ENCODE measurements around the gene HMSD. TPM values are rescaled to one million over a fixed set of nuclear protein-coding genes. Genes with fewer than 3 reads are reported as not detected.

The HMSD gene
- total RNA-seq, 2 donors from 2014 or later = 0.70 to 5.5 TPM

DNA sequence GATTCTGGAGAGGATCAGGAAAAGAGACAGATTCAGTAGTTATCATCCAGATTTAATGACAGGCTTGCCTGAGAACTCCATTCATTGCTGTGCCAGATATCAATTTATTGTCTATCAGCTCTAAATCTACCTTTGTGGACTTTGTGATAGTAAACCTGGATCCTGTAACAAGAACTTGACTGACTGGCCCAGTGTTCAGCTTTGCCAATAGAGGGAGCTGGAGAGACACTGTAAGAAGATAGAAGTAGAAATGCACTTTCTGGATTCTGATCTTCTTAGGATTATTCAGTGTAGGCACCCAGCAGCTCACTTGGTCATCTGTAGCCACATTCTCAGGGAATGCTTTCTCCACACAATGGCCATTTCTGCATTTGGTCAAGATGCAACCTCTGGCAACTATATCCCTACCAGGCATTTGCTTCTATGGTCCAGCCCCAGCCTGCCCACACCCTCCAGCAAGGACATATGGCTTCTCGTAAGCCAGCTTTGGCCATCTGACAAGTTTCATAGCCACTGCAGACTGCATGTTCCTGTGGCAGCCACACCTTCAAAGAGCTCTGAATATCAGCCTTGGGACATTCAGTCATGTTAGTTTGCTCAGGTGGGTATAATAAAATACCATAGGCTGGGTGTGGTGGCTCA lies 14.6 kb downstream of the HMSD start:
- H3K9ac ChIP-seq (ENCODE audit: extremely low read depth, low read length, poor library complexity, severe bottlenecking) = no peak overlapping the region
- H3K4me1 ChIP-seq (ENCODE audit: control insufficient read depth, insufficient read depth, low read length) = no peaks in the 10 kb centered on the region
- Mint-ChIP-seq H3K27me3 (ENCODE audit: insufficient read depth) (peaks cover 82% of the 10 kb centered on the region), H3K36me3 (ENCODE audit: low read depth) (no peaks in the 10 kb centered on the region), H3K4me1 (no peaks in the 10 kb centered on the region), H3K9me3 (no peaks in the 10 kb centered on the region), H3K4me3 (no peak overlapping the region), H3K27ac (no peak overlapping the region)
- DNase-seq = peak; percentile 73
- H3K36me3 ChIP-seq (ENCODE audit: control insufficient read depth, insufficient read depth, low read length) = no peaks in the 10 kb centered on the region
- 97 to 100% methylated on average over 1 of the region's 1 CpG for WGBS, 2 experiments (ENCODE audit: insufficient coverage in 1 of 2, insufficient read length in 1 of 2)
- H3K27ac ChIP-seq (ENCODE audit: low read depth, low read length) = no peak overlapping the region
- H3K9me3 ChIP-seq (ENCODE audit: control insufficient read depth, low read length) = no peaks in the 10 kb centered on the region
- no peak overlapping the region for H3K4me3 ChIP-seq (ENCODE audit: low read length)
- TF ChIP-seq, protein P1, sequence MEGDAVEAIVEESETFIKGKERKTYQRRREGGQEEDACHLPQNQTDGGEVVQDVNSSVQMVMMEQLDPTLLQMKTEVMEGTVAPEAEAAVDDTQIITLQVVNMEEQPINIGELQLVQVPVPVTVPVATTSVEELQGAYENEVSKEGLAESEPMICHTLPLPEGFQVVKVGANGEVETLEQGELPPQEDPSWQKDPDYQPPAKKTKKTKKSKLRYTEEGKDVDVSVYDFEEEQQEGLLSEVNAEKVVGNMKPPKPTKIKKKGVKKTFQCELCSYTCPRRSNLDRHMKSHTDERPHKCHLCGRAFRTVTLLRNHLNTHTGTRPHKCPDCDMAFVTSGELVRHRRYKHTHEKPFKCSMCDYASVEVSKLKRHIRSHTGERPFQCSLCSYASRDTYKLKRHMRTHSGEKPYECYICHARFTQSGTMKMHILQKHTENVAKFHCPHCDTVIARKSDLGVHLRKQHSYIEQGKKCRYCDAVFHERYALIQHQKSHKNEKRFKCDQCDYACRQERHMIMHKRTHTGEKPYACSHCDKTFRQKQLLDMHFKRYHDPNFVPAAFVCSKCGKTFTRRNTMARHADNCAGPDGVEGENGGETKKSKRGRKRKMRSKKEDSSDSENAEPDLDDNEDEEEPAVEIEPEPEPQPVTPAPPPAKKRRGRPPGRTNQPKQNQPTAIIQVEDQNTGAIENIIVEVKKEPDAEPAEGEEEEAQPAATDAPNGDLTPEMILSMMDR (conservative IDR thresholded peaks at IDR 0.05) = peak; percentile 83
- peaks cover 57% of the 10 kb centered on the region for H3K27me3 ChIP-seq (ENCODE audit: control insufficient read depth, insufficient read depth, low read length, poor library complexity, severe bottlenecking)

DNA sequence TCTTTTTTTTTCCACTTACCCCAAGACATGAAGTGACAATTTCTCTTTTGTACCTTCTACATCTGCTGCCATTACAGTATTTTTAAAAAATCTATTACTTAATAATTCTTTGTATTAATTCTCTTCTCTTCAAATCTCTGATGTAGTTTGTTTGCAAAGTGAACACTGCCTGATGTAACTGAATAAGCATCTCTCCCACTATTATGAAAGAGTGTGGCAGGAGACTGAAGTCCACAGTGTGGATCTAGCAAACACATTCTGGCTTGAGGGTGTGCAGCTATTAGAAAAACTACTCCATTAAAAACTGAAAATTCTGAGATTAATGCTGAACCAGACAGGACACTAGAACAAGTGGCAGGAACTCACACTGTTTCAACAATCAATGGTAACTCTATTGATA lies 15.8 kb downstream of the HMSD start:
- H3K36me3 Mint-ChIP-seq (ENCODE audit: low read depth) = no peaks in the 10 kb centered on the region
- Histone ChIP-seq H3K27me3 (ENCODE audit: control insufficient read depth, insufficient read depth, low read length, poor library complexity, severe bottlenecking) (peaks cover 48% of the 10 kb centered on the region), H3K9me3 (ENCODE audit: control insufficient read depth, low read length) (no peaks in the 10 kb centered on the region), H3K27ac (ENCODE audit: low read depth, low read length) (no peak overlapping the region), H3K9ac (ENCODE audit: extremely low read depth, low read length, poor library complexity, severe bottlenecking) (no peak overlapping the region), H3K4me3 (ENCODE audit: low read length) (no peak overlapping the region), H3K36me3 (ENCODE audit: control insufficient read depth, insufficient read depth, low read length) (no peaks in the 10 kb centered on the region), H3K4me1 (ENCODE audit: control insufficient read depth, insufficient read depth, low read length) (no peaks in the 10 kb centered on the region)
- peaks cover 8% of the 10 kb centered on the region for H3K4me1 Mint-ChIP-seq
- H3K27me3 Mint-ChIP-seq (ENCODE audit: insufficient read depth) = peaks cover 84% of the 10 kb centered on the region
- no peak for DNase-seq
- H3K9me3 Mint-ChIP-seq = no peaks in the 10 kb centered on the region
- H3K4me3 Mint-ChIP-seq = no peak overlapping the region
- H3K27ac Mint-ChIP-seq = no peak overlapping the region
- TF ChIP-seq, protein P1 (conservative IDR thresholded peaks at IDR 0.05) = no peak

DNA sequence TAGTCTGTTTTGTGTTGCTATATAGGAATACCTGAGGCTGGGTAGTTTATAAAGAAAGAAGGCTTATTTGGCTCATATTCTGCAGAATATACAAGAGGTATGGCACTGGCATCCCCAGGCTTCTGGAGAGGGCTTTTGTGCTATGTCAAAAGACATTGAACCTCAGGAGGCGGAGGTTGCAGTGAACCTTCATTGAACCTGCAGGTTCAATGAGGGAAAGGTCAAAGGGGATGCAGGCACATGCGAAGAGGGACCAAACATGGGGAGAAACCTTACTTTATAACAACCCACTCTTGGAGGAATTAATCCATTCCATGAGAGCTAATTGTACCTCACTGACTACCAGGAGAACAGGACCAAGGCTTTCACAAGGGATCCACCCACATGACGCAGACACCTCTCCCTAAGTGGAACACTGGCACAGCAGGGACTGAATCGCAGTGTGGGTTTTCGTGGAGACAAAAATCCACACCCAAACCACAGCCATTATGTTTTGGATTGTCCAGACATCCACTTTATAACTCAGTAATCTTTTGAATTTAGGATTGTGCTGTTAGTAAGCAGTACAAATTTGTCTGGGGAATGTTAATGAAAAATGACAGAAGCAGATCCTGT lies 16.7 kb downstream of the HMSD start:
- Histone ChIP-seq H3K36me3 (ENCODE audit: control insufficient read depth, insufficient read depth, low read length) (no peaks in the 10 kb centered on the region), H3K9me3 (ENCODE audit: control insufficient read depth, low read length) (no peaks in the 10 kb centered on the region), H3K27ac (ENCODE audit: low read depth, low read length) (no peak overlapping the region), H3K9ac (ENCODE audit: extremely low read depth, low read length, poor library complexity, severe bottlenecking) (no peak overlapping the region), H3K27me3 (ENCODE audit: control insufficient read depth, insufficient read depth, low read length, poor library complexity, severe bottlenecking) (peaks cover 45% of the 10 kb centered on the region), H3K4me1 (ENCODE audit: control insufficient read depth, insufficient read depth, low read length) (no peaks in the 10 kb centered on the region), H3K4me3 (ENCODE audit: low read length) (no peak overlapping the region)
- no peak overlapping the region for H3K4me3 Mint-ChIP-seq
- peaks cover 80% of the 10 kb centered on the region for H3K27me3 Mint-ChIP-seq (ENCODE audit: insufficient read depth)
- DNase-seq = no peak
- no peaks in the 10 kb centered on the region for H3K9me3 Mint-ChIP-seq
- H3K27ac Mint-ChIP-seq = no peak overlapping the region
- H3K4me1 Mint-ChIP-seq = peaks cover 8% of the 10 kb centered on the region
- H3K36me3 Mint-ChIP-seq (ENCODE audit: low read depth) = no peaks in the 10 kb centered on the region
- 88 to 90% methylated on average over 2 to 5 of the region's 5 CpGs for WGBS, 2 experiments (ENCODE audit: insufficient coverage in 1 of 2, insufficient read length in 1 of 2)
- TF ChIP-seq, protein P1 (conservative IDR thresholded peaks at IDR 0.05) = no peak

All from endodermal cell (in vitro differentiated cells).